Measurements from ENCODE around the gene RFX4.

DNA sequence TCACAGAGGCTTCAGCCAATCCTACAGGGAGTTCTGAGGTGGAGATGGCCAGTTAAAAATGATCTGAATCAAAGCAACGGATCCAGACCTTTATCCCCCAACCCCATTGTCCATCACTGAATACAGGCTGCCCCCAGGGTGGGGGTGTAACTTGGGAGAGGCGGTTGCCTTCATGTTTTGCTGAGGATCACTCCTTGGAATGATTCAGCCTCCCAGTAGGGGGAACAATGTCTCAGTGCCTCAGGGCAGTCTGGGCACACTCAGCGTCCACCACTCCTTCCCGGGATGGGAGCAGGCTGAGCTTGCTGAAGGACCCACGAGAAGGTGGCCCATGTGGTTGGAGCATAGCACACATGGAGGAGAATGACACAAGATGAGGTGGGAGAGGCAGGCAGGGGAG lies 60.2 kb downstream of the RFX4 start:
- no peak for TF ChIP-seq GATA3 (IDR thresholded peaks at IDR 0.05; ENCODE audit: low read depth, low read length)
- no peak for TF ChIP-seq GATA2 (IDR thresholded peaks at IDR 0.05; ENCODE audit: low read depth, low read length)
